GM18526 (cell line): ENCODE data around the gene COBL.

Experiments
- POLR2A ChIP-seq: IDR thresholded peaks from 3 replicates; pipeline ENCODE4 v1.6.1; 2011; ENCODE audit not compliant: insufficient read length; ENCODE audit errors: extremely low read depth

Gene COBL

GRCh38 chr7:51228386-51228958 lies 88.1 kb downstream of the COBL start:
- no peak for TF ChIP-seq POLR2A

GRCh38 chr7:51227861-51228260 lies 88.7 kb downstream of the COBL start:
- TF ChIP-seq POLR2A, result no peak

GRCh38 chr7:51226916-51227535 lies 89.6 kb downstream of the COBL start:
- TF ChIP-seq POLR2A, result no peak

GRCh38 chr7:51226063-51226755 lies 90.4 kb downstream of the COBL start:
- no peak for TF ChIP-seq POLR2A

GRCh38 chr7:51224811-51225595 lies 91.6 kb downstream of the COBL start:
- TF ChIP-seq POLR2A, result no peak

- TF ChIP-seq POLR2A, result no peak
These were observed 93.1 kb downstream of the COBL start for GRCh38 chr7:51223505-51223904.

- TF ChIP-seq POLR2A, result no peak
These were observed 93.7 kb downstream of the COBL start for GRCh38 chr7:51222916-51223315.

GRCh38 chr7:51220226-51220625 lies 96.4 kb downstream of the COBL start:
- no peak for TF ChIP-seq POLR2A

- no peak for TF ChIP-seq POLR2A
These were observed 97.2 kb downstream of the COBL start for GRCh38 chr7:51219261-51219988.

- no peak for TF ChIP-seq POLR2A
These were observed 98.8 kb downstream of the COBL start for GRCh38 chr7:51217804-51218203.

- no peak for TF ChIP-seq POLR2A
These were observed 102.5 kb downstream of the COBL start for GRCh38 chr7:51214098-51214497.

GRCh38 chr7:51213618-51214017 lies 103.0 kb downstream of the COBL start:
- TF ChIP-seq POLR2A, result no peak

- no peak for TF ChIP-seq POLR2A
These were observed 105.8 kb downstream of the COBL start for GRCh38 chr7:51210766-51211165.

- no peak for TF ChIP-seq POLR2A
These were observed 107.2 kb downstream of the COBL start for GRCh38 chr7:51209426-51209825.

- no peak for TF ChIP-seq POLR2A
These were observed 118.0 kb downstream of the COBL start for GRCh38 chr7:51198654-51199053.
